OCI-LY7 (cell line): ENCODE measurements around the gene COL8A1.

Experiments used
- EZH2phosphoT487 ChIP-seq: fragments of 200-600 bp; sonication (generic); IDR thresholded peaks from 2 replicates; pipeline ENCODE4 v1.6.1; 2018; ENCODE audit warnings: low read depth, borderline replicate concordance, mild to moderate bottlenecking, mixed run types, antibody characterized with exemption, low read length, moderate library complexity, mixed read lengths
- TF ChIP-seq, protein P1 (sequence below): fragments of 200-600 bp; sonication (generic); conservative IDR thresholded peaks from 2 replicates; pipeline ENCODE4 v1.5.1; 2014; ENCODE audit warnings: mild to moderate bottlenecking, antibody characterized with exemption, low read length, moderate library complexity, mixed read lengths

DNA sequence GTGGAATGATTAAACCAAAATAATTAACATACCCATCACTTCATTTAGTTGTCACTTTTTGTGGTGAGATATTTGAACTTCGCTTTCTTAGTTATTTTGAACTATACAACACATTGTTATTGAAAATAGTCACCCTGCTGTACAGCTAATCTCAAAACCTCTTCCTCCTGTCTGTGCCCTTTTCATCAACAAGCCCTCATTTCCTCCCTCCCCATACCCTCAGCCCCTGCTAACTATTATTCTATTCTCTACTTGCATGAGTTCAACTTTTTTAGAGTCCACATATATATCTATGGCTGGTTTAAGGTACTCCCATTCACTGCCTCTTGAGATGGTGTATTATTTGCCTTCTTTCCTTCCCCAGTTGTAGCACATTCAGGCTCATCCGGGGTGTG lies 32.2 kb downstream of the COL8A1 start:
- TF ChIP-seq, protein P1, sequence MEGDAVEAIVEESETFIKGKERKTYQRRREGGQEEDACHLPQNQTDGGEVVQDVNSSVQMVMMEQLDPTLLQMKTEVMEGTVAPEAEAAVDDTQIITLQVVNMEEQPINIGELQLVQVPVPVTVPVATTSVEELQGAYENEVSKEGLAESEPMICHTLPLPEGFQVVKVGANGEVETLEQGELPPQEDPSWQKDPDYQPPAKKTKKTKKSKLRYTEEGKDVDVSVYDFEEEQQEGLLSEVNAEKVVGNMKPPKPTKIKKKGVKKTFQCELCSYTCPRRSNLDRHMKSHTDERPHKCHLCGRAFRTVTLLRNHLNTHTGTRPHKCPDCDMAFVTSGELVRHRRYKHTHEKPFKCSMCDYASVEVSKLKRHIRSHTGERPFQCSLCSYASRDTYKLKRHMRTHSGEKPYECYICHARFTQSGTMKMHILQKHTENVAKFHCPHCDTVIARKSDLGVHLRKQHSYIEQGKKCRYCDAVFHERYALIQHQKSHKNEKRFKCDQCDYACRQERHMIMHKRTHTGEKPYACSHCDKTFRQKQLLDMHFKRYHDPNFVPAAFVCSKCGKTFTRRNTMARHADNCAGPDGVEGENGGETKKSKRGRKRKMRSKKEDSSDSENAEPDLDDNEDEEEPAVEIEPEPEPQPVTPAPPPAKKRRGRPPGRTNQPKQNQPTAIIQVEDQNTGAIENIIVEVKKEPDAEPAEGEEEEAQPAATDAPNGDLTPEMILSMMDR = no peak
- TF ChIP-seq EZH2phosphoT487 = no peak
